Right renal pelvis (tissue), 4 donors: ENCODE results near the gene SLC7A10. TPM values are rescaled to one million over a fixed set of nuclear protein-coding genes. Genes with fewer than 3 reads are reported as not detected.

Source experiments
- polyA plus RNA-seq, 4 donors: library from polyadenylated mRNA; unstranded; fragments of 120-200 nt; gene quantifications; one replicate each; pipeline ENCODE4 v1.2.1, GENCODE V29; 2013; ENCODE audit not compliant: insufficient read length in 4 of 4

The SLC7A10 gene
- polyA plus RNA-seq, 4 donors, result 0.27 to 0.54 (median 0.40) TPM

Other genes starting within 250 kb of the SLC7A10 start
- gene RHPN2, start 161.0 kb downstream of the SLC7A10 start, polyA plus RNA-seq, result 10 to 100 TPM; 18.4 to 19.0 (median 18.6) TPM
- gene GPATCH1, start 144.7 kb downstream of the SLC7A10 start, polyA plus RNA-seq, result 10 to 100 TPM; 11.3 to 15.6 (median 13.0) TPM
- gene WDR88, start 93.7 kb downstream of the SLC7A10 start, polyA plus RNA-seq, result 1 to 10 TPM in 3 of 4 donors, under 1 TPM in 1; 0.83 to 1.8 (median 1.1) TPM
- 10 to 100 TPM; 19.9 to 29.8 (median 21.9) TPM for gene LRP3, start 31.5 kb downstream of the SLC7A10 start, polyA plus RNA-seq
- gene CEBPA, start 76.7 kb upstream of the SLC7A10 start, polyA plus RNA-seq, result 1 to 10 TPM; 3.1 to 5.5 (median 4.1) TPM
- gene CEBPG, start 147.9 kb upstream of the SLC7A10 start, polyA plus RNA-seq, result 10 to 100 TPM; 20.8 to 27.3 (median 26.2) TPM